GM12875 (cell line): ENCODE measurements around the gene BTBD9.
A peak's percentile ranks its signal among the peaks of the same experiment; 100 is the strongest.

ENCODE experiments used
- H3K4me3 ChIP-seq: one replicate; pipeline ENCODE4 v1.5.1; 2011; ENCODE audit warnings: low read depth, low read length, control low read depth
- TF ChIP-seq, protein P1 (sequence below): IDR thresholded peaks from 2 replicates; pipeline ENCODE4 v1.5.1; 2011; ENCODE audit warnings: low read depth, mild to moderate bottlenecking, control low read depth, inconsistent platforms, low read length, moderate library complexity, borderline replicate concordance; ENCODE audit not compliant: insufficient read depth

BTBD9 gene

DNA sequence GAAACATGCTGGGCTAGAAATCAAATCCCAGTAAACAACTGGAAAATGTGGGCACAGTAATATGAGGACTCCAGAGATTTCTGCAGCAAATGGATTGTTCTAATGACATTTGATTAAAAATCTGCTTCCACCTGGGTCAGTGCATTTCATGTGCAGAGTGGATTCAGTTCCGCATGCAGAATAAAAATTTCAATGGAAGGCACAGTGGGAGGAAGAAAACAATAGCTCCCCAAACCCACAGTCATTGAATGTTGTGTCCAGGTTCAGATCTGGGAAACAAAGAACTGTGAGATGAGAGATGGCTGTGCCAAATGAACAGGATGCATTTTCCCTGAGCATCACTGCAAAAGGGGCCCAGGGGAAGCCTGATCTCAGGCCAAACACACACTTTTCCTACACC lies 403.1 kb downstream of the BTBD9 start:
- H3K4me3 ChIP-seq = no peak overlapping the region
- TF ChIP-seq, protein P1, sequence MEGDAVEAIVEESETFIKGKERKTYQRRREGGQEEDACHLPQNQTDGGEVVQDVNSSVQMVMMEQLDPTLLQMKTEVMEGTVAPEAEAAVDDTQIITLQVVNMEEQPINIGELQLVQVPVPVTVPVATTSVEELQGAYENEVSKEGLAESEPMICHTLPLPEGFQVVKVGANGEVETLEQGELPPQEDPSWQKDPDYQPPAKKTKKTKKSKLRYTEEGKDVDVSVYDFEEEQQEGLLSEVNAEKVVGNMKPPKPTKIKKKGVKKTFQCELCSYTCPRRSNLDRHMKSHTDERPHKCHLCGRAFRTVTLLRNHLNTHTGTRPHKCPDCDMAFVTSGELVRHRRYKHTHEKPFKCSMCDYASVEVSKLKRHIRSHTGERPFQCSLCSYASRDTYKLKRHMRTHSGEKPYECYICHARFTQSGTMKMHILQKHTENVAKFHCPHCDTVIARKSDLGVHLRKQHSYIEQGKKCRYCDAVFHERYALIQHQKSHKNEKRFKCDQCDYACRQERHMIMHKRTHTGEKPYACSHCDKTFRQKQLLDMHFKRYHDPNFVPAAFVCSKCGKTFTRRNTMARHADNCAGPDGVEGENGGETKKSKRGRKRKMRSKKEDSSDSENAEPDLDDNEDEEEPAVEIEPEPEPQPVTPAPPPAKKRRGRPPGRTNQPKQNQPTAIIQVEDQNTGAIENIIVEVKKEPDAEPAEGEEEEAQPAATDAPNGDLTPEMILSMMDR = no peak

DNA sequence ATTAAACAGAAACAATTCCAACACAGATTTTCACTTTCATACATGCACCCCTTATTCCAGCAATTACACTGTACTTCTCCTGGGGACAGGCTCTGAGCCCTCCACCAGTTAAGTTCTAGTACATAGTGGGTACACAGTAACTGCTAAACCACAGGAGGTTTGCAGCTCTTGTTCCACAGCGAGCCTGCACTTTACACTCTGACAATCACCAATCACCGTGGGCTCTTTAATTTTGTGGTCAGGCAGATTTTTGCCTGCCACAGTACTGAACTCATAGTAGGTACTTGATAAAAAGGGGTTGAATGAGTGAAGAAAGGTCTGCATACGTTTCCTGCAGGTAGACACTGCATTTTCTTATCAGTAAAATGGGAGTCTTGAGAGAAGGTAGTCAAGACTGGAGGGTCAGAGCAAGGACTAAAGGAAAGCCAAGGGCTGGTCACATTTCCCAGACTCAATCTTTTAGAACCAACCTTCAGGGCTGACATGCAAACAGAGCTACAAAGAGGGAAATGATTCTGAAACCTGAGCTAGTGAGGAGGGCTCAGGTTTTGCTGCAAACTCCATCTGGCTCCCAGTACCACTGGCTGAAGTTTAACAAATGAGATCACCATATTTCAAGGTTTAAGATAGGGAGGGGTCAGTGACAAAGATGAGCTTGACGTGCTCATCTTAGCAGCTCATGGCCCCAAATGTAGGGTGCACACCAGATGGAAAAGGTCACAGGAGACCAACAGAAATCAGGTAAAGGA lies 404.6 kb downstream of the BTBD9 start:
- TF ChIP-seq, protein P1 = no peak

DNA sequence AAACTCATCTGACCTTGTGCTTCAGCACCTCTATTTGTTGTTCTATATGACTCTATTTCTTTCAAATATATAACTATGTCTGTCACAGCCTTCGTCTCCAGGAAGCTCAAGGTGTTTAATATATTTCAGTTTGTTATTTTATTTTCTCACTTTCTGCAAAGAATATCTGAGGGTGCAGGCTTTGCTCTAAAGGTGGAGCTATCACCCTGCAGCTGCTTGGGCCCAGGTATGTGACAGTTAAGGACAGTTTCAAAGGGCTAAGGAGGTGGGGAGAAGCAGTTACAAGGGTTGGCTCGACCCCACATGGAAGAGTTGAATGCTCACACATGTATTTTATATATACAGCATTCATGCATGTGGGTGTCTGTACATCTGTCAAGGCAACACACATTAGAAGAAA lies 405.6 kb downstream of the BTBD9 start:
- TF ChIP-seq, protein P1 = peak; percentile 15; the same call in 1 of the 2 replicates
- H3K4me3 ChIP-seq = no peak overlapping the region

More for the DNA sequence above, 404.6 kb downstream of the BTBD9 start:
- no peak overlapping the region for H3K4me3 ChIP-seq

DNA sequence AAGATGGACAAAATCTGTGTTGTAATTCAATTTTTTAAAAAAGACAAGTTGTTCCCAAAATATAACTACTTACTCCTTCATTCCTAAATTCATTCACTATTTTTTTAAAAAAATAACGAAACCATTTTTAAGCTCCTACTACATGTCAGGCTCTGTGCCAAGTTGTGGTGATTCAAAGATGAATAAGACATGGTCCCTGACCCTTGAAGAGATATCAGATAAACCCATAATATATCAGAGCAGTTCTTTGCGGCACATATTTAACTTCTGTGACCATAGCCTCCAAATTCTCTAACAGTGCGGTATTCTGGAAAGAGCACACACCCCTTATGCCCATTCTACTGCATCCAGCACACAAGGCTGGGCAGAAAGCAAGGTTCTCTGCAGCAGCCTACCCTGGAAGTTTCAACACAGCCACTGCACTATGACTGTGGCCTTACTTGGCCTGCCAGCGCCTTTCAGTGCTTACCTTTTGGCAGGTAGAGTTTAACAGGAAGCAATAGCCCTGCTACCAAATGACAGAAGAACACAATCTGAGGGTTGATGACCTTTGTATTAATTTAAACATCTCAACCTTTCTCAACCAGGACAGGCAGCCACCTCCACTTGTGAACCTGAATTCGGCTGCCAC lies 406.5 kb downstream of the BTBD9 start:
- no peak overlapping the region for H3K4me3 ChIP-seq
- TF ChIP-seq, protein P1 = no peak

DNA sequence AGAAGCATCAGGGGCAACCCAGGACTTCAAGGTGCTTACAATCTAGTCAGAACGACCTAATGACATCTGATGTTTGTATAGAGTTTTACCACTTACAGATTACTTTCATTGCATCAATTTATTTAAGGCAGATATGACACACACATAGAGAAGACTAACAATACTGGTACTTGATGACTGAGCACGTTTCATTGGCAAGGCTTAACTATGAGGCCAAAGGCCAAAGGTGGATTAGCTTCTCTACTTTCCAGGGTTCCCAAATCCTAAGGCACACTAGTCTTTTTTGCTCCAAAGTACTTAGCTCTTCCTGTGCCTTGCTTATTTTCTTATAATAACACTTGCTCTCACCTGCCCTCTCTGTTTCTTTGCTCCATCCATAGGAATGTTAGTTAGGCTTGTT lies 414.0 kb downstream of the BTBD9 start:
- no peak overlapping the region for H3K4me3 ChIP-seq
- TF ChIP-seq, protein P1 = no peak

DNA sequence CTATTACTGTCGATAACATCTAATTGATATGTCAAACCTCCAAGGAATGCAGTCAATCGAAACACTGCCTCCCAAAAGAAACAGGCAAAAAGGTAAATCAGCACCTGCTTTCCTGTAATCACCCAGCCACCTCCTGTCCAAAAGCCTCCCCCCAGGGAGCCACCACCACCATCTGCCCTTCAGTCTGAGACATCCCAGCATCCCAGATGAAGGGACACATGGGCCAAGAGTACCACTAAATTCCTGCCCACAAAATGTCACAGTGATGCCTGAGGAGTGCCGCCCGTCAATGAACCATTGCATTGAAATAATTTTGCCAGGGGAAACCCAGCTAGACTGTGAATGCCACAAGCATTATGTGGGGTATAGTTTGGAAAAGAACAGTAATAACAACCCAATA lies 418.5 kb downstream of the BTBD9 start:
- H3K4me3 ChIP-seq = no peak overlapping the region
- TF ChIP-seq, protein P1 = no peak
